GM19438 (cell line): ENCODE results near the gene TXNRD3.
"Not testable (repeated sequence)": the region's sequence is repeated elsewhere in the genome, so short reads cannot be mapped to it uniquely, and the experiment has no call there.

ENCODE experiments used
- ATAC-seq: cut with Tn5 transposase; IDR thresholded peaks from one replicate; pipeline ENCODE4 v1.9.1; 2021; ENCODE audit warnings: low read depth; ENCODE audit not compliant: unreplicated experiment

TXNRD3 gene

DNA sequence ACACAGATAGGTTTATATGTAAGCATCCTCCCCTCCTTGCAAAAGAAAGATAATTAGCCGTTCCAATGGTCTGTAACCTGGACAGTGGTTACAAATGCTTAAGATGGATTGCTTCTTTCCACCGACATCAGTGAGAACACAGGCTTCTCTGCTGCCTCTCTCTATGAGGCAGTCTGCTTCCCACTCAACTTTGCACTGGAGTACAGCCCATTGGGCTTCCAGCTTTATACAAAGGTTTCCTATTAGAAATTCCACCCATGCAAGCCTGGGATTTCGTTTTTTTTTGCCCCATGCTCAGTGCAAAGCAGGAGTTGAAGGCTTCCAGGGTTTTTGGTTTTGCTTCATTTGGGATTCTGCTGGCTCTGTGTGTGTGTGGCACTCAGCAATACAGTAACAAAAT is 48.9 kb downstream of the TXNRD3 start:
- no peak for ATAC-seq

DNA sequence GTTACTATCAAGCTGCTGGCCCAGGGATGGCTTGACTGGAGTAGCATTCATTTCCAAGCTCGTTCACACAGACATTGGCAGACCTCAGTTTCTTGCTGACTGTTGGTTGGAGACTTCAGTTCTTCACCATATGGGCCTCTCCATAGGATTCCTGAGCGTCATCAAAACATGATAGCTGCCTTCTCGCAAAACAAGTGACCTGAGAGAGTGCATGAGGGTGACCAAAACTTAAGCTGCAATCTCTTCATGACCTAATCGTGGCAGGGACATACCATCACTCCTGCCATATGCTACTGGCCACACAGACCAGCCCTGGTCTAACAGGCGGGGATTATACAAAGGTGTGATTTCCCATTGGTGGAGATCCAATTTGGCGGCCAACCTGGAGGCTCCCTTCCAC is 50.2 kb downstream of the TXNRD3 start:
- ATAC-seq: no peak

DNA sequence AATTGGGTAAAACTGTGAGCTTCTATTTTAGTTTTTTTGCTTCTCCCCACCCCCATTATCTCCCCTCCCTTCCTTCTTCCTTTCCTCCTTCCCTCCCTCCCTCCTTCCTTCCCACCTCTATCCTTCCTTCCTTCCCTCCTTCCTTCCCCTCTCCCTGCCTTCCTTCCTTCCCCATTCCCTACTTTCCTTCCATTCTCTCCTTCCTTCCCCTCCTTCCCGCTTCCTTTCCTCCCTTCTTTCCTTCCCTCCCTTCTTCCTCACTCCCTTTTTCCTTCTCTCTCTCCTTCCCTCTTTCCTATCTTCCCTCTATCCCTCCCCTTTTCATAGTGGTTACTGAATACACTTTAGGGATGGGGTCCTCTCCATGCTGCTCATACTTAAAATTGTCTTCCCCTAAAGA is 55.8 kb downstream of the TXNRD3 start:
- ATAC-seq: no peak

DNA sequence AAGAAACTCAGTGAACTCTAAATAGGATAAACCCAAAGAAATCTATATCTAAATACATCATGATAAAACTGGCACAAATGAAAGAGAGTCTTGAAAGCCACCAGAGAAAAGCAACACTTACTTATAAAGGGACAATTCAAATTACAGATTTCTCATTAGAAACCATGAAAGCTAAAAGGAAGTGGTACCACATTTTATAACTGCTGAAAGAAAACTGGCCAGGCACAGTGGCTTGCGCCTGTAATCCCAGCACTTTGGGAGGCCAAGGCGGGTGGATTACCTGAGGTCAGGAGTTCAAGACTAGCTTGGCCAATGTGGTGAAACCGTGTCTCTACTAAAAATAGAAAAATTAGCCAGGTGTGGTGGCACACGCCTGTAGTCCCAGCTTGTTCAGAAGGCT is 59.4 kb downstream of the TXNRD3 start:
- ATAC-seq: not testable (repeated sequence)

DNA sequence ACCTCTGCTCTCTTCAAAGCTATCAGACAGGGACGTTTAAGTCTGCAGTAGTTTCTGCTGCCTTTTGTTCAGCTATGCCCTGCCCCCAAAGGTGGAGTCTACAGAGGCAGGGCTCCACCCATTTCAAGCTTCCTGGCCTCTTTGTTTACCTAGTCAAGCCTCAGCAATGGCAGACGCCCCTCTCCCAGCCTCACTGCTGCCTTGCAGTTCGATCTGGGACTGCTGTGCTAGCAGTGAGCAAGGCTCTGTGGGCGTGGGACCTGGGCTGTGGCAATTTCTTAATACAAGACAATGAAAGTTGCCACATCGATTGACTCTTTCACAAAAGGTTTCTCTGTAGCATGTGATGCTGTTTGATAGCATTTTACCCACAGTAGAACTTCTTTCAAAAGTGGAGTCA is 63.4 kb downstream of the TXNRD3 start:
- not testable (repeated sequence) for ATAC-seq

DNA sequence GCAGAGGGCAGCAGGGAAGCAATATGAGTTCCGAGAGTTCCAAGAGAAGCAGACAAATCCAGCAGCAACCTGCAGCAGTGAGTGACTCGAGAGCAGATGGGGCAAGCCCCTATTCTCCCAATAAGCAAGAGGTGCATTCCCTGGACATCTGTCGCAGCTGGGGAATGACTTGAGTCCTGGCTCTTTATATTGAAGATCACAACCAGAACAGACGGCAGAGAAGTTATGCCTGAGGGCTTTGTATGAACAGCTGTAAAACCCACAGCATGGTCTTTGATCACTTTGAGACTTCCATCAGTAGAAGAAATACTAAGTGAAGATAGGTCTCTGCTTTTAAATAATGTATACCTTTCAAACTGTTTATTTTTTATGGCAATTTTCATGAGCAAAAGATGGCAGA is 72.6 kb downstream of the TXNRD3 start:
- ATAC-seq: no peak

DNA sequence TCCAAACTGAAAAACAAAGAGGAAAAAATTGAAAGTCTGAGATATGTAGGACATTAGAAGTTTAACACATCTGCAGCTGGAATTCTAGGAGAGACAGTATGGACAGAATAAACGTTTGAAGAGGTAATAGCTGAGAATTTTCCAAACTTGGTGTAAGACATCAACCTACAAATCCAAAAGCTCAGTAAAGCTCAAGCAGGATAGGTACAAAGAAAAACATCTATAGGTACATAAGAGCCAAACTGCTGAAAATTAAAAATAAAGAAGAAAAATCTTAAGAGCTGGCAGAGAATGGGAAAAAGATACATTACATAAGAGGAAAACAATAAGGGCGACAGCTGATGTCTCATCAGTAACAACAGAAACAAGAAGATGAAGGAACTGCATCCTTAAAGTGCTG is 73.4 kb downstream of the TXNRD3 start:
- ATAC-seq: no peak

DNA sequence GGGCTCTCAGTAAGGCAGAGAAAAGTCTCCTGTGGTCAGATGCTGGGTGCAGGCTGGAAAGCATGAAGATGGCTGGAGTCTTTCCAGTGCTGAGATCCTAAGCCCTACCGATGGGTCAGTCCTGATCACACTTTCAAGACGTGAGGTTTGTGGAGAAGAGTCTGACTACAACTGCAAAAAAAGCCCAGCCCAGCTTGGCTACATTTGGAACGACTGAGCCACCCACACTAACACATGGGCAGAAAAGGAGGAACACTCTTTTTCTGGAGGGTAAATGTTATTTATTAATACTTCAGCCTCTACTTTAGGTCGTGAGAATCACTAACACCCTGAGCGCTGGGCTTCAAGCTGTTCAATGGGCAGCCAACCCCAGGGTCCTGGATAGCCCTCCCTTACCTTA is 74.2 kb downstream of the TXNRD3 start:
- no peak for ATAC-seq

DNA sequence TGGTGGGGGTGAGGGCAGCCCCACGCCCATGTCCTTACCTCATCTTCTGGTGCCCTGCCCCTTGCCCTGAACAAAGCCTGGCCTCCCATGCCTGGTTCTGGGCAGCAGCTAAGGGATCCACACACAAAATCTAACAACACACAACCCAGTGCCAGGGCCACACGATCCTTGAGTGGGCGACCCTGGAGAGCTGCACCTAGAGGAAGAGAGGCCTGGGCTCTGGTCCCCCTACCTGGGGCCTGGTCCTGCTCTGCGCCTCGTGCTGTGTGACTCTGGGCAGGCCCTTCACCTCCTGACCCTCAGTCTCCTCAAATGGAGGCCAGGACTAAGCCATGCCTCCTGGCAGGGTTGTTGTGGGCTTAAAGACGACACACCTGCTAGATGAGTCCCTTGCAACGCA is 76.2 kb downstream of the TXNRD3 start:
- ATAC-seq: no peak

DNA sequence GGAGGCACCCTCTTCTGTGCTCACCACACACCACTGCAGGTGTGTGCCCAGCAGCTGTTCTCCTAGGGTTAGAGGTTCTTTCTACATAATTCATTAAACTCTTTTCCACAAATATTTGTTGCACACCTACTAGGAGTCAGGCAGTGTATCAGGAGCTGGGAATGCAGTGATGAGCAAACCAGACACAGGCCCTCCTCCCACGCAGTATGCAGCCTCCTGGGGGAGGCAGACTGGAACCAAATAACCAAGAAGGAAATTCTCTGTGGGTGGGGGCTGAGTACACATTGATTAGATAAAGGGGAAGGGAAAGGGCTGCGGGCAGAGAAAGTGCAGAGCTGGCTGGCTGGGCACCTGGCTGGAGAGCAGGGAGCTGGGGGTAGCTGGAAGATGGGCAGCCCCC is 77.7 kb downstream of the TXNRD3 start:
- ATAC-seq: no peak

DNA sequence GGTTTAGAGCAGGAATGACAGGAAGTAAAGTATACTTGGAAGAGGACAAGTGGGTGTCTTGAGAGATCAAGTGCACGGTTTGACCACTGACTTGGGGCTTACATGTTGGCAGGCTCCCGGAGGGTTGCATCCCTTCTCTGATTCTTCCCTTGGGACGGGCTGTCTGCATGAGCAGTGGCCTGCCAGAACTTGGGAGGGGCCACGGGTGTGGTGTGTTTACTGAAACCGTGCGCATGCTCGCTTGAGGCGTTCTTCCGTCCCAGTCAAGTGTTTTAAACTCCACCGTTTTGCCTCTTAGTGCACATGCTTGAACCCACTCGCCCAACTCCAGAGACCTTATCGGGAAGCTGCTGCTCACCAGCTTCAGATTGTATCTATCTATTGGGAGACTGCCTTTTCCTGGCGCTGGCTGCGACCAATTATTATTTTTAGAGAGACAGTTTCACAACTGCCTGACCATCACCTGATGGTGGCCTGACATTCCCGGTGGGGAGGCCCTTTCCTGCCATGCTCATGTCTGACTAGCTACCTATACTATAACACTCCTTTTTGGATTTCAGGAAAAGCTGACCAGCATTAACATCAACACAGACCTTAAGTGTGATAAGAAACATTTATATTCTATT is 81.3 kb downstream of the TXNRD3 start:
- no peak for ATAC-seq

DNA sequence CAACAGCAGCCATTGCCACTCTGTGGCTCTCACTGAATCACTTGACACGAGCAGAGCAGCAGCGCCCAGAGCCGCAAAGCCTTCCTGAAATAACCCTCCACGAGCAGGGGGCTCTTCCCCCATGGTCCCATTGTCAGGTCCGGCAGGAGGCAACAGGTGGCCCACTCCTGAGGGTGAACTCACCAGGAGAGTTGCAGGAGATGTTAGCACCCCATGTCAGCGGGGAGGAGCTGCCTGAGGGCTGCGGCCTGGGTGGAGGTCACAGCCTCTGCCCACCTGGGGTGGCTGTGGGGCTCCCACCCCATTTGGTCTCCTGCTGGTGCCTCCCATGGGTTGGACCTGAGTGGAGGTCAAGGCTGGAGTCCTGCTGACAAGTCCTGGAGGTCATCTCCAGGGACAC is 83.8 kb downstream of the TXNRD3 start:
- no peak for ATAC-seq

DNA sequence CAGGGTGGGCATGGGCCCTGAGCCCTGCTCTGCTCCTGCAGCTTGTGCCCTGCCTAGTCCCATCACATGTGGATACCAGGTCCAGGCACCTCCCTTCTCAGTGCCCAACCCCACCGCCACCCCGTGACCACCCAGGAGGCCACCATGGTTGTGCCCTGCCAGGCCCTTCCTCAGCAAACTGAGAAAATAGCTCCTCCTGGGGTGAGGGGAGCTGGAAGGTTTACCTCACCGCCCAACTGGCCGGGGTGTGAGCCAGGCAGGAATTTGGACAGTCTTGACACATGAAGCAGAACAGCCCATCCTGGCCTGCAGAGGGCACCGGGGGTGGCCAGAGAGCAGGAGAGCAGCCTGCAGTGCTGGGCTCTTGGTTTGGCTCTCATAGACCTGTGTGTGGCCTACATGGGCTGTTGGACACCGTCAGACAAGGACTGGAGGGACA is 84.8 kb downstream of the TXNRD3 start:
- no peak for ATAC-seq

DNA sequence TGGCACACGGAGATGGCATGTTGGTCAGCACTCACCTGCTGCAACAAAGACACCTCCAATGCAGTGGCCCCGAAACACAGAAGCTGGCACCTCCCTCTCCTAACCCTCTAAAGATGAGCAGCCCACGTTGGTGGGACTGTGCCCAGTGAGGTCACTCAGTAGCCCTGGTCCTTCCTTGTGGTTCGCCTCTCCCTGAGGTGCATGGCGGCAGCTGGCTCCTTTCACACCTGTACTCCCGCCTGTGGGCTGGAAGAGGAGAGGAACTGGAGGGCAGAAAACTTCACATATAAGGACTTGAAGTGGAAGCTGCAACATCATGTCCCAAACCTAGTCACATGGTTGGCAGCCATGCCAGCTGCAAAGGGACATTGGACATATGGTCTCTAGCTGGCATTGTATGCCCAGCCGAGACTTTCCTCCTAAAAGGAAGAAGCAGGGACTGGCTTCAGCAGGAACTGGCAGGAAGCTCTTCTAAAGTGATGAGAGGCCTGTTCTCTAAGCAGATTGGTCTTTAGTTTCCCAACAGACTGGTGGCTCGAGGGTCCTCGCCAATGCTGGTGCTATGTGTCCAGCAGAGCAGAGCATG is 85.4 kb downstream of the TXNRD3 start:
- ATAC-seq: no peak

DNA sequence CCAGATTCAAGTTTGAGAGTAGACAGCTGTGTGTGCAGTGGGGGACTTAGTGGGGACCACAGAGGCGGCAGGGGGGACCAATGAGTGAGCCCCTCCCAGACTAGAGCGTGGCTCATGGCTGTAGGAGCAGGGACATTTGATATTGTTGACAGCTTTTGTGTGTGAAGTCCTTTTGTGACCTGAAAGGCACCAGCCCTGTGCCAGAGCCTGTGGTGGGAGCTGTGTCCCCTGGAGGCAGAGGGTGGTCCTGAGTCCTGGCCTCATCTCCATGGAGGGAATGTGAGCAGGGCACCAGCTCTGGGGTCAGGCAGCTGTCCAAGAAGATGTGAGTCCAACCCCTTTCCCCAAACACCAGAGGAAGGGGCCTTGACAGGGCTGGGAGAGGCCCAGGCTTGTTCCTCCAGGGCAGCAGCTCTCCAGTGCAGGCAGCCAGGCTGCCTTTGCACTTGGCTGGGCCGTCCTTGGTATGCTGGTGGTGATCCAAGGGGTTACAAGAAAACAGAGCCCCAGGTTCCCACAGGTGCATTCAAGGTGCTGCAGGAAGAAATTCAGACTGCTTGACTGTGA is 86.1 kb downstream of the TXNRD3 start:
- no peak for ATAC-seq

DNA sequence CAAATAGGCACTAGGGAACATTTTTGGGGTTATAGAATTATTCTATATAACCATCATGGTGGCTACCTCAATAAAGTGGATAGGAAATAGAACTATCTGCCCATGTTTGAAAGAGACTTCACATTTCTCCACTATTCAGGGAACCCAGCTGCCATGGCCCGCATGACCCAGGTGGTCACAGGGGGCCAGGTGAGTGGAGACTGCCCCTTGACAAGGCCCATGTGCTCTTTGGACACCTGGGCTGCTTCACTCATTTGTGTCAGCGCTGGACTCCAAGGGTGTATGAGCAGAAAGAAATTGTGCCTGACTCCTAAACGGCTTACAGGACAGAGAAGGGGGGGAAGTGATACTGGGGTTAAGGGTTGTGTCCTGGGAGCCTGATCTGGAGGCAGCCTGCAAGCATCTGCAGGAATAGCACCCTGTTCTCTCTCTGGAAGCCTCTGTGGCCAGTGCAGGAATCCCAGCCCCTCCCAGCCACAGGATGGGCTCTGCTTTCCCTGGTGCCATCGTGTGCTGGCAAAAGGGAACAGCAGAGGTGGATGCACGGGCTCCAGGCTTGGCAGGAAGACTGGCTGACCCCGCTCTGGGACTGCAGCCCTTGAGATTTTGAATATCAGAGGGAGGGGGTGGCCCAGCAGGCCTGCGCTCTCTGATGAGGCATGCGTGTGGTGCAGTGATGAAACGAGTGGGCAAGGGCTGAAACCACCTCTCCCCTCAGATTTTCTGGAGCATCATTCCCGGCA is 87.1 kb downstream of the TXNRD3 start:
- no peak for ATAC-seq

DNA sequence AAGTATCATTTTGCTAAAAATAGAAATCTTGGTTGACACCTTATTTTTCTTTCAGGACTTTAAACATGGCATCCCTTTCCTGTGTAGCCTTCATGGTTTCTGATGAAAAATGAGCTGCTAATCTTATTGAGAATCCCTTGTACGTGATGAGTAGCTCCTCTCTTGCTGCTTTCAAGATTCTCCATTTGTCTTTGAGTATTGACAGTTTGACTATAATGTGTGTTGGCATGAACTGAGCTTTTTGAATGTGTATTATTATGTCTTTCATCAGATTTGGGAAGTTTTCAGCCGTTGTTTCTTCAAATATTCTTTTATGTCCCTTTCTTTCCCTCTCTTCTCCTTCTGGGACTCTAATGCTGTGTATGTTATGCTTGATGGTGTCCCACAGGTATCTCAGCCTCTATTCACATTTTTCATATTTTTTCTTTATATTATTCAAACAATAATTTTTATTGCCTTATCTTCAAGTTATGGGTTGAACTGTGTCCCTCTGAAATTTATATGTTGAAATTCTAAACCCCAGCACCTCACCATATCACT is 92.1 kb downstream of the TXNRD3 start:
- ATAC-seq: no peak

DNA sequence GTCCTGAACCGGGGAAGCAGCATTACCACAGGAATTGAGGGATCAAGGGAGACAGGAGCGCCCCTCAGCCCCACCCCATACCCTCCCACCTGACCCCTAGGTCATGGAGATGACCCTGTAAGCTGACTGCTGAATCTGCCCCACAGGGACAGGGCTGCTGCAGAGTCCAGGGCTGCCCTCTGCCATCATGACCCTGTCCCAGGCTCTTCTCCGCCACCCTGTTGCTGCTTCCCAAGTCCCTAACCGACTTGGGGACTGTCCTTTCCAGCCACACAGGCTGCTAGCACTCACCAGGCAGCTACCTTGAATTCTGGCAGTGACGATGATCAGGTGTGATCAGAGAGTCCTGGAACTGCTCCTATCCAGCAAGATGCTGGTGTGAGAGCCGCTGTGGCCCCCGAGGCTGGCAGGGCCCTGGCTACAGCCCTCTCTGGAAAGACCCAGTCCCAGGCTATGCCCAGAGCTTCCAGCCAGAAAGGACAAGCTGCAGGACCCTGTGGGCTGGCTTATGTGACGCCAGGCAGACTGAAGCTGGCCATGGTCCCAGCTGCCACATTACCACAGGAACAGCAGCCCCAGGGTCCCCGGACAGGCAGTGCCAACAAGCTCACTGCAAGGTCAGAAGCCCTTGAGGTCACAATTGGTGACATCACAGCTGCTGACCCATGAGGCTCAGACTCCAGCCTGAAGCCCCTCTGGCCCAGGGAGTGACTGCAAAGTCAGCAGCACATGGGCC is 96.4 kb downstream of the TXNRD3 start, which contains the start of gene C3orf22:
C3orf22 (minus strand) TSS at position 597 of the 736 bp plus-strand sequence. CDS start 5,542 bp downstream, outside the sequence.
- no peak for ATAC-seq

DNA sequence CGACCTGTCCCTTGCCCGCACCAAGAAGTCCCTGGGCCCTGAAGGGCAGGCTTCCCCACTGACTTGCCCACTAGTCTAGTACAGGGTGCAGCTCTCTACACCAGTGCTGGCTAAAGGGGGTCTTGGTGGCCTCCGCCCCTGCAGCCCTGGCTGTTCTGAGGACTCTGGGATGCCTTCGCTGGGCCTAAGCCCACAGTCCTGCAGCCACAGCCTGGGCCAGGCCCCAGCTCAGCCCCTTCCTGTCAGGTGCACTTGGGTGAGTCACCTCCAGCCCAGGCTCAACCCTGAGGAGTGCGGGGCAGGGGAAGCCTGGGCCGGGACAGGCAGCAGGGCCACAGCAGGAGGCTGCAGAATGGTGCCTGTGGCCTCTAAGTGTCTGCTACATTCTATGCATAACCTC is 97.2 kb downstream of the TXNRD3 start:
- ATAC-seq: no peak

DNA sequence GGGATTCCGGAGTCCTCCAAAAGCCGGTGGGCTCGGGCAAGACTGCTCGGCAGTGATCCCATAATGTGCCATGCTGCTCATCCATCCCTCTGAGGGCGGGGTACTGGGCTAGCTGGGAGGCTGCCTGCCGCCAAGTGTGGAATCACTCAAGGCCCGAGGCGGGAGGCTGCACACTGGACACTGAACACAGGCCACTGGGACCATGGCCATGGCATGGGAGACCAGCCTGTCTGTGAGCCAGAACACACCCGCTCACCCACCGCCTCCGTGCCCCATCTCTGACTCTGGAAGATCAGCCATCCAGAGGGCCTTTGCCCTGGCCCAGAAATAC is 97.5 kb downstream of the TXNRD3 start:
- ATAC-seq: no peak
